Measurements from ENCODE around the gene DAZAP1.

GRCh38 chr19:1473085-1473851 lies 65.9 kb downstream of the DAZAP1 start:
- TF ChIP-seq CTCF (conservative IDR thresholded peaks at IDR 0.05; ENCODE audit: low read depth, low read length), result no peak
- no peak for TF ChIP-seq POLR2A (IDR thresholded peaks at IDR 0.05; ENCODE audit: low read depth, low read length)
- no peak for TF ChIP-seq RFX5 (IDR thresholded peaks at IDR 0.05; ENCODE audit: low read depth, low read length)
- no peak for TF ChIP-seq ELK1 (IDR thresholded peaks at IDR 0.05; ENCODE audit: borderline replicate concordance, low read depth, low read length)
- no peak for TF ChIP-seq RCOR1 (IDR thresholded peaks at IDR 0.05; ENCODE audit: insufficient replicate concordance, low read length)
- no peak for TF ChIP-seq FOS (IDR thresholded peaks at IDR 0.05; ENCODE audit: low read depth, low read length)
- TF ChIP-seq MAFK (IDR thresholded peaks at IDR 0.05; ENCODE audit: low read depth, low read length), result no peak
- no peak for TF ChIP-seq BHLHE40 (IDR thresholded peaks at IDR 0.05; ENCODE audit: low read depth, low read length)
- TF ChIP-seq CEBPB (IDR thresholded peaks at IDR 0.05; ENCODE audit: low read depth, low read length), result no peak
- TF ChIP-seq USF2 (IDR thresholded peaks at IDR 0.05; ENCODE audit: low read depth, low read length), result no peak
- TF ChIP-seq MAZ (IDR thresholded peaks at IDR 0.05; ENCODE audit: borderline replicate concordance, low read depth, low read length), result no peak
- TF ChIP-seq SMC3 (IDR thresholded peaks at IDR 0.05; ENCODE audit: low read depth, low read length), result no peak
